Measurements from ENCODE around the gene YWHAB. TPM values are rescaled to one million over a fixed set of nuclear protein-coding genes. Genes with fewer than 3 reads are reported as not detected.

YWHAB gene
- total and polyA plus RNA-seq, 2 experiments from 2014 or later, result 89.5 to 169 TPM

DNA sequence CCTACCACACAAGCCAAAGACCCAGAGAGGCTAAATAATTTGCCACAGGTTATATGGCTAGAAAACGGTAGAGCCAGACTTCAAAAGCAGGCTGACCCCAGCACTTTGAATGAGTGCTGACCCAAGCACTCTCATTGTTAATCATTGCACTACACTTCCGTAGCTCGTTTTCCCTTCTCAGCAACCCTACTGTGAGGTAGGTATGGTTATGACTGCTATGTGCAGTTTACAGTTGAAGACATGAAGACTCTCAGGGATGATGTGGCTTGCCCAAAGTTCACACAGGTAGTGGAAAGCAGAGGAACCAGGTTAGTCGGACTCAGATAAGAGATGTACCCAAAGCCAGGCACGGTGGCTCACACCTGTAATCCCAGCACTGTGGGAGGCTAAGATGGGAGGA lies 41.6 kb upstream of the YWHAB start:
- no peak overlapping the region for H2AFZ ChIP-seq
- DNase-seq (ENCODE audit: low spot score), result no peak
- no peak overlapping the region for H3K4me2 ChIP-seq
- no peak overlapping the region for H3K27ac ChIP-seq
- no peaks in the 10 kb centered on the region for H3K79me2 ChIP-seq
- no peaks in the 10 kb centered on the region for H3K27me3 ChIP-seq
- no peaks in the 10 kb centered on the region for H3K9me3 ChIP-seq (ENCODE audit: low read depth)
- H3K9me2 ChIP-seq (replicated peaks; ENCODE audit: insufficient read depth), result no peaks in the 10 kb centered on the region
- H3K36me3 ChIP-seq (replicated peaks; ENCODE audit: insufficient read depth, low read depth), result no peaks in the 10 kb centered on the region
- no peaks in the 10 kb centered on the region for H4K20me1 ChIP-seq (ENCODE audit: insufficient read depth, poor library complexity, severe bottlenecking)
- H3K4me1 ChIP-seq (ENCODE audit: insufficient read depth), result no peaks in the 10 kb centered on the region
- TF ChIP-seq EZH2 (IDR thresholded peaks at IDR 0.05; ENCODE audit: borderline replicate concordance) (no peak), EZH2phosphoT487 (IDR thresholded peaks at IDR 0.05; ENCODE audit: low read depth, severe bottlenecking, unreplicated experiment) (no peak)
- TF ChIP-seq, protein P1, sequence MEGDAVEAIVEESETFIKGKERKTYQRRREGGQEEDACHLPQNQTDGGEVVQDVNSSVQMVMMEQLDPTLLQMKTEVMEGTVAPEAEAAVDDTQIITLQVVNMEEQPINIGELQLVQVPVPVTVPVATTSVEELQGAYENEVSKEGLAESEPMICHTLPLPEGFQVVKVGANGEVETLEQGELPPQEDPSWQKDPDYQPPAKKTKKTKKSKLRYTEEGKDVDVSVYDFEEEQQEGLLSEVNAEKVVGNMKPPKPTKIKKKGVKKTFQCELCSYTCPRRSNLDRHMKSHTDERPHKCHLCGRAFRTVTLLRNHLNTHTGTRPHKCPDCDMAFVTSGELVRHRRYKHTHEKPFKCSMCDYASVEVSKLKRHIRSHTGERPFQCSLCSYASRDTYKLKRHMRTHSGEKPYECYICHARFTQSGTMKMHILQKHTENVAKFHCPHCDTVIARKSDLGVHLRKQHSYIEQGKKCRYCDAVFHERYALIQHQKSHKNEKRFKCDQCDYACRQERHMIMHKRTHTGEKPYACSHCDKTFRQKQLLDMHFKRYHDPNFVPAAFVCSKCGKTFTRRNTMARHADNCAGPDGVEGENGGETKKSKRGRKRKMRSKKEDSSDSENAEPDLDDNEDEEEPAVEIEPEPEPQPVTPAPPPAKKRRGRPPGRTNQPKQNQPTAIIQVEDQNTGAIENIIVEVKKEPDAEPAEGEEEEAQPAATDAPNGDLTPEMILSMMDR (IDR thresholded peaks at IDR 0.05; ENCODE audit: poor library complexity), result no peak
- WGBS (ENCODE audit: low lambda C conversion rate, missing lambda C conversion rate), result 87% methylated on average over 5 of the region's 5 CpGs
- no peak overlapping the region for H3K4me3 ChIP-seq

- Histone ChIP-seq H2AFZ (no peak overlapping the region), H3K4me2 (no peak overlapping the region), H3K9me2 (replicated peaks; ENCODE audit: insufficient read depth) (no peaks in the 10 kb centered on the region), H3K4me3 (no peak overlapping the region), H3K27me3 (no peaks in the 10 kb centered on the region), H3K4me1 (ENCODE audit: insufficient read depth) (peaks cover 5% of the 10 kb centered on the region), H4K20me1 (ENCODE audit: insufficient read depth, poor library complexity, severe bottlenecking) (no peaks in the 10 kb centered on the region), H3K79me2 (no peaks in the 10 kb centered on the region), H3K36me3 (replicated peaks; ENCODE audit: insufficient read depth, low read depth) (no peaks in the 10 kb centered on the region), H3K27ac (no peak overlapping the region), H3K9me3 (ENCODE audit: low read depth) (no peaks in the 10 kb centered on the region)
- TF ChIP-seq EZH2 (IDR thresholded peaks at IDR 0.05; ENCODE audit: borderline replicate concordance) (no peak), EZH2phosphoT487 (IDR thresholded peaks at IDR 0.05; ENCODE audit: low read depth, severe bottlenecking, unreplicated experiment) (no peak)
- TF ChIP-seq, protein P1 (IDR thresholded peaks at IDR 0.05; ENCODE audit: poor library complexity), result no peak
- no peak for DNase-seq (ENCODE audit: low spot score)
- 60% methylated on average over 4 of the region's 4 CpGs for WGBS (ENCODE audit: low lambda C conversion rate, missing lambda C conversion rate)
Observed at GRCh38 chr20:44848254-44849015, 37.1 kb upstream of the YWHAB start.

DNA sequence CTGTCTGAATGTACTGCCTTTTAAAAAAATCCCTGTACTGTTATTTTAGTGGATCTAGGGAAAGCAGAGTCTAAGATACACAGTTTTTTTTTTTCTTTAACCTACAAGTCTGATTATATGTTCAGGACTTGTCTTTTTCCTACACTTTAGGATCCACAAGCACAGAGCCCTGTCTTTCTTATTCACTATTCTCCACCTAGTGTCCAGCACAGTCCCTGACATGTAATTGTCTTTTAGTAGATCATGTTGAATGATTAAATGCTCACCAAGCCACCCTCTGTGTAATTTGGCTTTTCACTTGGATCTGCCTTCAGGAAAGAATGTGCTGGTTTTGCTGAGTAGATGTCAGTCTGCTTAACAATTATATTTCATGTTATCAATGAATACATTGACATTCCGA lies 35.8 kb upstream of the YWHAB start:
- Histone ChIP-seq H2AFZ (no peak overlapping the region), H4K20me1 (ENCODE audit: insufficient read depth, poor library complexity, severe bottlenecking) (no peaks in the 10 kb centered on the region), H3K79me2 (no peaks in the 10 kb centered on the region), H3K4me2 (no peak overlapping the region), H3K27me3 (no peaks in the 10 kb centered on the region), H3K27ac (peak overlapping the region; percentile 18), H3K9me3 (ENCODE audit: low read depth) (no peaks in the 10 kb centered on the region), H3K4me3 (no peak overlapping the region), H3K4me1 (ENCODE audit: insufficient read depth) (peaks cover 5% of the 10 kb centered on the region), H3K36me3 (replicated peaks; ENCODE audit: insufficient read depth, low read depth) (no peaks in the 10 kb centered on the region), H3K9me2 (replicated peaks; ENCODE audit: insufficient read depth) (no peaks in the 10 kb centered on the region)
- WGBS (ENCODE audit: low lambda C conversion rate, missing lambda C conversion rate), result 90% methylated on average over 1 of the region's 1 CpG
- TF ChIP-seq EZH2phosphoT487 (IDR thresholded peaks at IDR 0.05; ENCODE audit: low read depth, severe bottlenecking, unreplicated experiment), result no peak
- TF ChIP-seq, protein P1 (IDR thresholded peaks at IDR 0.05; ENCODE audit: poor library complexity), result peak; percentile 18
- no peak for DNase-seq (ENCODE audit: low spot score)

Data from hepatocyte (in vitro differentiated cells).